Endometrial microvascular endothelial cells (primary cell): ENCODE measurements around the gene KCNMA1. TPM values are rescaled to one million over a fixed set of nuclear protein-coding genes. Genes with fewer than 3 reads are reported as not detected.

Experiments used
- in situ Hi-C: cut with HindIII; loops from 2 replicates; pipeline ENCODE4 v1.10.0; 2017; ENCODE audit warnings: low sequenced_read_pairs, low pct_unique_long_range_greater_than_20kb; ENCODE audit errors: inconsistent ontology term
- total RNA-seq: library from RNA; depleted of rRNA; stranded (reverse); fragments of >200 nt; gene quantifications from one replicate; pipeline ENCODE4 v1.2.3, GENCODE V29; 2015; ENCODE audit errors: inconsistent ontology term

KCNMA1 gene
- total RNA-seq, 1 donor from 2014 or later: 0.09 TPM

DNA sequence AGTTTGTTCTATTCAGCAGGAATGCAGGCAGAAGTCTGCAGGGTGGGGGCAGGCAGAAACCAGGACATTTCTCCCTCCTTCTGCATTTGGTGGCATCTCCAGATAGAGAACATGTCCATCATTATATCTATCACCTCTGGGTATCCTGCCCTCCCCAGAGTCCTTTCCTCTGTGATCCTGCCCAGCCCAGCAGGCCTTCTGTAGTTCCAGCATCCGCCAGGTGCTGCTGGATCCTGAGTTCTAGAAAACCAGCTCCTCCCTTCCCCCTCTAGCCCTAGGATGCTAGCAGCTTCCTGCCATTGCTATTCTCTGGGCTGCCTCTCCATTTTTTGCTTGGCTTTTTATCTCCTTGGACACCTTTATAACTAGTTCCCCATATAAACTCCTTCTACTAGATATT is 180.3 kb downstream of the KCNMA1 start:
- in situ Hi-C loops: no loop called here

DNA sequence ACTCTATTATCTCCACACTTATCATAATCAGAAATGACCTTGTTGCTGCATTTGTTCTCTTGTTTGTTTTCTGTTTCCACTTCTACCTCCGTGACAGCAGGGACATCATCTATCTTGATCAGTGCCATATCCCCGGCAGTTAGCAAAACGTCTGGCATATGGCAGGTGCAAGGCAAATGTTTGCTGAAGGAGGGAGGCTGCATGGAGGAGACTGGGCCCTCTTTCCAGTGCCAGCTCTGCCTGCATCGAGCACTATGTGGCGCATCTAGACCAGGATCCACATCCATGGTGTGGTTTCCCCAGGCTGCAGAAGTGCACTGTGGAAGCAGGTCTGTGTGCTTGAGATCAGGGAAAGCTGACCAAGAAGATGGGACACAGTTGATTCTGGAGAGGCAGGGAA is 181.2 kb downstream of the KCNMA1 start:
- in situ Hi-C loops: no loop called here

DNA sequence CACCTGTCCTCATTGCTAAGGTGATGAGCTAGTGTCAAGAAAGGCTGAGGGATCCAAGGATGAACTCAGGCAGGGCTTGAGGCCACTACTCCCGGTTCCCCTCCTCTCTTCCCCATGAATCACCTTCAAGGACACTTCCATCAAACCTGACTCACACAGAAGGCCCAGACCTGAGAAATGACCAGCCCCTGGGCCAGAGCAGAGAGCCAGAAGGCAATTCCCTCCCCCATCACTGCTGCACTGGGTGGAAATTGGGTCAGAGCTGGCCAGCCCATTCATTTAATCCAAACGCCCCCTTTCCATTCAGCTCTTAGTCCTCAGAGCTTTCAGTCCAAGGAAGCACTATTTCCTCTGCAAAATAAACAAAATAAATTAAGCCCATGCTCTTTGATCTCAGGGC is 182.0 kb downstream of the KCNMA1 start:
- in situ Hi-C loops: no loop called here

DNA sequence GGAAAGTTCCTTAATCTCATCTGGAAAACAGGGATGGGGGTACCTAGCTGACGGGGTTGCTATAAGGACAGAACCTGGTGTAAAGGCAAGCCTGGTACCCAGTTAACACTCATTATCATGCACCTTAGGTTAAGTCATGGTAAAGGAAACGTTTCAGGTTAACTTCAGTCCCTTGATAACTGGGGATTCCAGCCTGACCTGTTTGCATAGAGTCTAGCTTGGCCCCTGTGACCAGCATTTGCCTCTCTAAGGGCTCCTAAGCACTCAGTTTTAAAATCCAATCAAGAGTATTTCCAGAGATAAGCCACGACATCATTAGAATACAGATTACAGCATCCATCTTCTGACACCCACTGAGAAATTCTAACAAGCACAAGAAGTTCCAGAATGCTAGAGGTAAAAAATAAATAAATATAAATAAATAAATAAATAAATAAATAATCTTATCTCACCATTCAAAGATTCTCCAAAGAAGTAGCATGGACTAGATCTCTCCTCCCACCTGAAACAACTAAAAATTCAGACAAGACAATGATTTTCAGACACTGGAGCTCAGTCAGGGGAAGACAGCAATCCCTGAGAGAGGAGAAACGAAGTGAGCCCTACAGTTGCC is 184.6 kb downstream of the KCNMA1 start:
- in situ Hi-C loops: no loop called here

DNA sequence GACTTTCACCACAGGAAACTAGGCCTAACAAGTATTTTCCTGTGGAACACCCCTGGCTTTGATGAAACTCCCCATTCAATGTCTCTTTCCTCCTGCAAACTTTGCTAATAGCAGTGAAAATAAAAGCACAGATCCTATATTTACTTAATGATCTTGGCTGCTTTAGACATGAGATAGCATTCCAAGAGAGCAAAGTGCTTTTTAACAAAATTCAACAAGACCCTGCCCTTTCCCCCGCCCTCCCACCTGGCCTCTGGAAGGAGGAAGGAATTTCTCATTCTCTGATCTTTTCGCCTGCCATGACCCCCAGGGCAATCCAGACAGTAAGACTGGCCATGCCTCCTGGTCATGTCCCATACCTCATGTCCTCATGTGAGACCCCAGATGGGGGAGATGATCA is 185.7 kb downstream of the KCNMA1 start:
- in situ Hi-C loops: no loop called here

DNA sequence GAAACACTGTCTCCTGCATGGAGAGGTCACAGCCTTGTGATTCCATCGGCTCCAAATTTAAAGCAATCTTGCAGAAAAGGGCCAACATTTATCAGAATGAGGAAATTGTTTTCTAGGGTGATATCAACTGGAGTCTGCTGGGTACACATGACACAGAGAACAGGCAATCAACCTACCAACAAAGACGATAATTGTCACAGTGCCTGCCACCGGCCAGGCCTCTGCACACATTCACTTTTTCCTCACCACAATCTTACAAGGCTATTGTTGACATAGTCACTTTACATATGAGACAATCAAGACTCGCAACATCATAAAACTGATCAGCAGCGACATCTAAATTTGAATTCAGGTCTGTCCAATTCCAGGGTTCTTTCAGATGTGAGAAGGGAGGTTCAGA is 189.4 kb downstream of the KCNMA1 start:
- in situ Hi-C loops: no loop called here

DNA sequence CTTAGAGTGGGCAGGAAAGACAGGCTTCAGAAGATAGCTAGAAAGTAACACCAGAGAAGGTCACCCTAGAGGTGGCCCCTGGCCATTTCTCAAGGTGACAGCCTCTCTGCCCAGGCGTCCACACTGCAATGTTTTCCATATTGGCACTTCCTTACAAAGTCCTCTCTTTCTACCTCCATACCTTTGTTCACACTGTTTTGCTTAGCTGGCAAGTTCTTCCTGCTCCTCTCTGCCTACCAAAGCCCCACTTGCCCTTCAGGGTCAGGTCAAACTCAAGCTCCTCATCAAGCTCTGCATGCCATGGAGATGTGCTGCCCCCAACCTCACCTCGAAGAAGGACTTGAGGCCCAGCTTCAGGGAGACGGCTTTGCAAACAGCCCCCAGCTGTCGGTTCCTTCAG is 190.9 kb downstream of the KCNMA1 start:
- in situ Hi-C loops: no loop called here

DNA sequence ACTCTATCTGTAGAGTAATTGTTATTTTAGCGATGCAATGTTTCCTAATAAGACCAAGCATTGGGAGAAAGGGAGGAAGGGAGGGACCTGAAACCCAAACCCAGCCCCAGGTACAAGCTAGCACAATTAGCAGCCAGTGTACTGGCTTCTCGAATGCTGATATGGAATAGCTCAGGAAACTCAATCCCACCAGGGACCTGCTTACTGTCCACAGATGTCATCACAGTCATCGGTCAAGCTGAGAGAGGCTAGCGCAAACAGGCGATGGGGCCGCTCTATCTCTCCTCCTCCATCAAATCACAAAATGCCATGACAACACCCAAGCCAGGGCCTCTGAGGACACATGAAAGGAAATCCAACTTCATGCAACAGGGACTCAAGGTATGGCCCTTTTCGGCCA is 192.1 kb downstream of the KCNMA1 start:
- in situ Hi-C loops: no loop called here

DNA sequence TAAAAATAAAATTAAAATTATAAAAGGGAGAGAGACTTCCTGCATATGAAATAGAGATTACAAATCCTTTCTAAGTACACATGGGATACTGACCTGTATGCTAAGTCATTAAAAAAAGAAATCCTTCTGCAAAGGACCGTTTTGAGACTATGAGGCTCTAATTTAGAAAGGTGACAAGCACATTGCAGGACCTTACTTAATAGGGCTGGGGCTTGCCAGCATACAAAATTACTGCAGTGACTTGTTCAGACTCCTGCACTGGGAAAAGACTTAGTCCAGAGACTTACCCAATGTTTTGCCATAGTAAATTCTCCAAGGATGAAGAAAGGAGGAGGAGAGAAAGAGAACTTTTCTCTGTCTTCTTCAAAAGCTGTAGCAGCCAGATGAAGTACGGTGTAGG is 193.6 kb downstream of the KCNMA1 start:
- in situ Hi-C loops: no loop called here

DNA sequence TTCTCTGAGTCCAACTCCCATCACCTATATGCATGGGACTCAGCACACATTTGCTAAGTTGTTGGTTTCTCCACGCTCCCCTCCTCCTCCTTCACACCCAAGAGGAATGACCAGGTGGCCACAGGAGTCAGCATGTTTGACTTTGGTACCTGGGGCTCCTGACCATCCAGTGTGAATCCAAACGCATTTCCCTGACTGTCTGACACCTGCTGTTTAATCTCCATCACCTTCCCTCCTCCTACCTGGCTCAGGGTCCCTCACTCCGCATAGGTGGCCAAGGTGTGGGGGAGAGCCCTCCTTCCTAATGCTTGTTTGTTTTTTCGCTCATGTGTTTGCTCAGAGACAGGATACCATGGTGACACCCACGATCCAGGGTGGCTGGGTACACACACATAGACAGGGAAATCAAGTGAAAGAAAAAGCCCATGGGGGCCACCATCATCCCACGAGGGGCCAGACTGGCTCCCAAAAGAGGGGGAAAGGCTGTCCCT is 194.9 kb downstream of the KCNMA1 start:
- in situ Hi-C loops: no loop called here

DNA sequence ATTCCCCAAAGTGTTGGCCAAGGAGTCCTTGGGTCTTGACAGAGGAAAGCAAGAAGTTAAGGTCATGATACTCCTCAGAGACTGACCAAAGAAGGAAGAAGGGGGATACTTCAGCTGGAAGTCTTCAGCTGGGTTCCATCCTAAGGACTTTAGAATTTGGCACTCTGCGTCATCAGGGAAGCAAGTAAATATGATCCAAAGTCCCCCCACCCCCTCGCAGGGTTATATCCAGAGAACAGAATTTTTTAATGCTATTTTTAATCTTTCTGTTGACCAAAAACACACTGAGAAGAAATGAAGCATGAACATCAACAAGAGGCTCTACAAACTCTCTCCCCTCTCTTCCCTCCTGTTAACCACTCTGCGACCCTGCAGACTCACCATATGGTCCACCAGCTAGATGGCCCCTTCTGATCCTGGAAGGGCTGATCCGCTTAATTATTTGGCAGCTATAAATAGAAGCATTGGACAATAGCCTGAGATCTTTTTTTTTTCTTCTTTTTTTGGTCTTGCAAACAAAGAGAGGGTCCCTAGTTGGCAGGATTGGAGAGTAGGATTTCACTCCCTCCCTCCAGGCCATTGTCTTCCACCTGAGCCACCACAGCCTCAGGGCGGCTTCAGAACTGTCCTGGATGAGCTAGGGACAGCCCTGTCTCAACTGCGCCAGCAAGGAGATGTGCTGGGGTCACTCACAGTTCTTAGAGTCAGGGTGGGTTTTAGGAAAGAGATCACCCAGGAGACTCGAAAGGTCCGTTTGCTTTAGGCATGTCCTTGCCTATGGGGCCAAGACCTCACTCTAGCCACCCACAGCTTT is 196.0 kb downstream of the KCNMA1 start:
- in situ Hi-C loops: no loop called here

DNA sequence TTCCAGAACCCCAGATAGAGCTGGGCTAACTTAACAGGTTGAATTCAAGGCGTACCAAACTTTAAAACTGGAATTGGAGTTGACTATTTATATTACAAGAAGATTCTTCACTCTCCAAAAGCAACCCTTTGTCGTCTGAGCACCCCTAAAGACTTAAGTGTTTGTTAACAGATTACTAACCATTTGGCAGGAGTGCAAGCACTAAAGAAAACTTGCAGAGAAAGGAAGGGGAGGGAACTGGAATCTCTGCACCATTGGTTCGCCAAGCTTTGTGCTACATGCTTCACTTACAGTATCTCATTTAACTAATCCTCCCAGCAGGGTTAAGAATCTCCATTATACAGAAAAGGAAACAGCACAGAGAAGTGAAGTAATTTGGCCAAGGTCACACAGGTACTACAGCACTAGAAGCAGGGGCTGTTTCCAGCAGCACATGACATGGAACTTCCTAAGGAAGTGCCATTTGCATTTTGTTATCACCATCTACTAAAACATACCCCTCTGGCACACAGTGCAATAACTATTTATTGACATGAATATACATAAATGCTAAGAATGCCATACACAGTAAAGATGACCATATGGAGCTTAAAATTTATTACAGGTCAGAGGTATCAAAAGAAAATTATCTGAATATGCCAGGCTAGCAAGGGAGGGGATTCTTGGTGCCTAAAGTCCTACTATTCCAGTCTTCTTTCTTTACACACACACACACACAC is 201.2 kb downstream of the KCNMA1 start:
- in situ Hi-C loops: no loop called here

DNA sequence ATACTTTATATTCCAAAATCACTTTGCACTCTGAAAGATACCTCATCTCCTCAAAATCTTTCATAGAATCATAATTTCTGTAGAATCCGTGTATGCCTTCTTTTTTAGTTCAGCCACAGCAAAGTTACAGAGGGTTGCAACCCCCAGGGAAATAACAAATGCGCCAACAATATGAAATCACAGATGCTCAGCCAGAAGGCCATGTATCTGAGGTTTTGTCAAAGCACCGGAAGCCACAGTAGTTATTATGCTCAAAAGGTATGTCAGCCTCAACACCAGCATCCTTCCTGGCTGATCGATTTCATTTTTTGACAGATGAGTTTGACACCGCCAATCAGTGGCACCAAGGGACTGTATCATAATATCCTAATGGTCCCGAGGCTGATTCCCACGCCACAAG is 204.1 kb downstream of the KCNMA1 start:
- in situ Hi-C loops: no loop called here

DNA sequence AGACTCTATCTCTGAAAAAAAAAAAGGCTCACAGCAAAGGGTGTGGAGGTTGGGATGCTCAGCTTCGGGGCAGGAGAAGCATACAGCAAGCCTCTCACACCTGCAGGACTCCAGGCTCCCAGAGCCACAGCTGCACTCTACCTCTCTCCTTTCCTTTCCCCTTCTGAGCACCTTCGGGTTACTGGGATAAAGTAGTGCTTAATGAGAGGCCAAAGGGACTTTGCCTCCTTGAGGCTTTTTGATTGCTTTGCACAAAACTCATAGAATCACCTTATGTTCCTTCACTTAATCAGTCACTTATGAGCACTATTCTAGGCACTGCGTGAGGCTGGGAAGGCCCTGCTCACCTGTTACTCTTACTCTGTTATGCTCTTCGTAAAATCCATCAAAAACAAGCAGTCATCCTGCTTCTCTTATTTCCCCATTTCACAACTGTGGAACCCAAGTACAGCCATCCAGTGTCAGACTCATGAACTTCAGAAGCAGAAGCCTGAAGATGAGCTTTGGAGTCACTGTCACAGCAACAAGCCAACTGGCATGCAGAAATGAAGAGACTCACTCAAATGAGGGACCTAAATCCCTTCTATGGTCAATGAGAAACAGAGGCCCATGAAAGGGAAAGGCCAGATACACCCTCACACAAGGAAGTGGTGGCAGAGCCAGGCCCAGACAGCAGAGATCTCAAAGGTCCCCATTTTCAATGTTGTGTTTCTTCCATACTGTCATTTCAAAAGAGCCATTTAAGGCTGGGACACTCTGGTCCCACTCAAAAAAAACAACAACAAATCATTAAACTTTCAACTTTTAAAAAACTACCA is 205.4 kb downstream of the KCNMA1 start:
- in situ Hi-C loops: no loop called here

DNA sequence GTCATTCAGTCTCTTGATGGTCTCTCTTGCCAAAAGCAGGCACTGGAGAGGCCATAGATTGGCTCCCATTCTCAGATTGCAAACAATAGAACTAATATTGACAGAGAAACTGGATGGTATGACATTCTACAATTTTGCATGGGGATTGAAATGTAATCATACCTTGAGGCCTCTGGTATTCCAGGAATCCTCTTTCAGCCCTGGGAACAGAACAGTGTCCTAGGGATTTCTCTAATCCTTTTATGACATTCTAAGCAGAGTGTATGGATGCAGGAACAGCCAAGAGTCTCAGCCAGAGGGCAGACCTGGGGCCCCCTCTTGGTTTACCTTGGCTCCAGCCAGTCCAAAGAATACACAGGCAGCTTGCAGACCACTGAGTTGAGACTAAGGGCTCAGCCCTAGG is 206.4 kb downstream of the KCNMA1 start:
- in situ Hi-C loops: no loop called here

DNA sequence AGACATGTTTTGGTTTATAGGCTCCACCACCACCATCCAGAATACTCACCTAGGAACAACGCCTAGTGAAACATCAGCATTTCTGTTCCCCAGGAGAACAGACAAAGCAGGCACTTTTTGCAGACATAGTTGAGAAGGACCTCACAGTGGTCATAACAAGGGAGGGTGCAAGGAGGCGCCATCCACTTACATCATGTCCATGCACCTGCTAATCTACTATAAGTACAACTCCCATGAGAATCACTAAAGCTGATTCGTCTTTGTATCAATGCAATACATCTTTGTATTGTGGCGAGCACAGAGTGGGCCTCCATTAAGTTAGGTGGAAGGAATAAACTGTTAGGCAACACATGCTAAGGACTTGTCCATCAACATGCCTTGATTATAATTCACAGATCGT is 207.1 kb downstream of the KCNMA1 start:
- in situ Hi-C loops: no loop called here

DNA sequence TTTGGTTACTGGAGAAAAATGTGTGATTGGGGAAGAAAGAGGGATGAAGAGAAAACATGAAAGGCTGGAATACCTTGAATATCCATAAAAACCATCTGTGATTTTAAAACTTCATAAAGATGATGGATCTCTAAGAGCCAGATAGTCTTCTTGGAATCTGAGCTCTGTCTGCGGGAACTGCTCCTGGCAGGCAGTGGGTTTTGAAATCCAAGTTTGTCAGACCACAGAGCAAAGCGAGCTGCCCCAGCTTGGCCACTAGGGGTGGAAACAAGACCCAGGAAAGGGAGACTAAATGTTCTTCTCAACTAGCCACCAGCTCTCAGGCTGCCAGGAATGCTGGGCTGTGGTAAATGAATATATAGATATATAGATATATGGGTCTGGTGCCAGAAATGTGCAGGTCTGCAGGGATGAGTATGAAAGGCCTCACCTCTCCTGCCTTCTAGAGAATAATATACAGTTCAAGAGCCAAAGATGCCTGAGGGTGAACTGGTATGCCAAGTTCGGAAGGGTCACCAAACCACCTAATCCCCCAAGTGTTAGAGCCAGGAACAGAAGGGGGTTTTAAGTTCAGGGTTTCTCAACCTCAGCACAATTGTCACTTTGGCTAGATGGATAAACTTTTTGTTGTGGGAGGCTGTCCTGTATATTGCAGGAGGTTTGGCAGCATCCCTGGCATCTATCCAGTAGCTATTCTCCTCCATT is 208.8 kb downstream of the KCNMA1 start:
- in situ Hi-C loops: no loop called here

DNA sequence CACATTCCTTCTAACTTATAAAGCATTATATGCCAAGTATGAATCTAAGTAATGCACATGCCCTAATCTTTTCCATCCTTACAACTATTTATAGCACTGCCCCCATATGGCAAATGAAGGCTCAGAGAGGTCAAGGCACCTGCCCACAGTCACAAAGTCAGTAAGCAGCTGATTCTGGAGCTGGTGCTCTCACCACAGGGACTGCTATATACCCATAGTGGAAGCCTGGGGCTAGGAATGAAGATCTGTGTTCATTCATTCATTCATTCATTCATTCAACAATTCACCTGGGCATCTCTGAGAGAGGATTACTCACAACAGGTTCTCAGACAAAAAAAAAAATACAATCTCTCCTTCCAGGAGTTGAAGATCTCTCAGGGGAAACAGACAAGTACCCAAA is 213.4 kb downstream of the KCNMA1 start:
- in situ Hi-C loops: no loop called here
